Cardiac muscle cell (in vitro differentiated cells and primary cell): ENCODE data around the gene RBM25. TPM values are rescaled to one million over a fixed set of nuclear protein-coding genes. Genes with fewer than 3 reads are reported as not detected.

ENCODE experiments used
- DNase-seq, 2 donors: peaks; one replicate each; pipeline versions ENCODE4 v3.0.0 to v3.0.0-alpha.2; 2010 to 2017; ENCODE audit warnings: low read depth in 1 of 2, low spot score in 1 of 2
- H3K27ac ChIP-seq: fragments of 200-600 bp; sonication (generic); 2 replicates; pipeline ENCODE4 v1.5.1; 2016
- H3K27me3 ChIP-seq: fragments of 200-600 bp; sonication (generic); 2 replicates; pipeline ENCODE4 v1.6.0; 2016; ENCODE audit warnings: control low read depth
- H3K36me3 ChIP-seq: fragments of 200-600 bp; sonication (generic); 2 replicates; pipeline ENCODE4 v1.5.1; 2016; ENCODE audit warnings: control low read depth
- H3K4me1 ChIP-seq: fragments of 200-600 bp; sonication (generic); 2 replicates; pipeline ENCODE4 v1.8.1; 2017; ENCODE audit warnings: low read depth, mild to moderate bottlenecking, mixed run types
- H3K4me3 ChIP-seq: fragments of 200-600 bp; sonication (generic); 2 replicates; pipeline ENCODE4 v1.5.1; 2016; ENCODE audit warnings: mild to moderate bottlenecking
- H3K9me3 ChIP-seq: fragments of 200-600 bp; sonication (generic); 2 replicates; pipeline ENCODE4 v1.5.1; 2017; ENCODE audit warnings: low read depth, mild to moderate bottlenecking, control low read depth
- CTCF ChIP-seq: IDR thresholded peaks from 2 replicates; pipeline ENCODE4 v1.5.1; 2012; ENCODE audit warnings: low read depth, mild to moderate bottlenecking, low read length
- polyA plus RNA-seq: library from polyadenylated mRNA; unstranded; fragments of >200 nt; fragmentation: Nextera tagmentation; extraction: Ambion mirVana; gene quantifications from 2 replicates; pipeline ENCODE4 v1.2.1, GENCODE V29; 2016
- total RNA-seq: library from RNA; depleted of rRNA; stranded (reverse); fragments of >200 nt; gene quantifications from 2 replicates; pipeline ENCODE4 v1.2.3, GENCODE V29; 2016

Gene RBM25
- total and polyA plus RNA-seq, 2 experiments from 2014 or later = 65.6 to 66.8 TPM

GRCh38 chr14:73125746-73126145, 67.4 kb downstream of the RBM25 start:
- no peak for DNase-seq
- Histone ChIP-seq H3K4me1 (peaks cover 10% of the 10 kb centered on the region), H3K9me3 (no peaks in the 10 kb centered on the region), H3K27me3 (no peaks in the 10 kb centered on the region), H3K27ac (peak overlapping the region; percentile 71), H3K36me3 (peaks cover 18% of the 10 kb centered on the region), H3K4me3 (no peak overlapping the region)
- TF ChIP-seq CTCF = no peak

GRCh38 chr14:73133795-73134194, 75.5 kb downstream of the RBM25 start:
- TF ChIP-seq CTCF = no peak
- Histone ChIP-seq H3K9me3 (no peaks in the 10 kb centered on the region), H3K4me1 (peaks cover 6% of the 10 kb centered on the region), H3K36me3 (no peaks in the 10 kb centered on the region), H3K27me3 (no peaks in the 10 kb centered on the region), H3K27ac (no peak overlapping the region), H3K4me3 (no peak overlapping the region)
- no peak for DNase-seq

DNA sequence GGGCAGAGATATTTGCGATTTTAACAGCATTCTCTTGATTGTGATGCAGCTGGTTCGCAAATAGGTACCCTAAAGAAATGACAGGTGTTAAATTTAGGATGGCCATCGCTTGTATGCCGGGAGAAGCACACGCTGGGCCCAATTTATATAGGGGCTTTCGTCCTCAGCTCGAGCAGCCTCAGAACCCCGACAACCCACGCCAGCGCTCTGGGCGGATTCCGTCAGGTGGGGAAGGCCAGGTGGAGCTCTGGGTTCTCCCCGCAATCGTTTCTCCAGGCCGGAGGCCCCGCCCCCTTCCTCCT, 77.7 kb downstream of the RBM25 start:
- TF ChIP-seq CTCF = no peak
- H3K27ac ChIP-seq = no peak overlapping the region

DNA sequence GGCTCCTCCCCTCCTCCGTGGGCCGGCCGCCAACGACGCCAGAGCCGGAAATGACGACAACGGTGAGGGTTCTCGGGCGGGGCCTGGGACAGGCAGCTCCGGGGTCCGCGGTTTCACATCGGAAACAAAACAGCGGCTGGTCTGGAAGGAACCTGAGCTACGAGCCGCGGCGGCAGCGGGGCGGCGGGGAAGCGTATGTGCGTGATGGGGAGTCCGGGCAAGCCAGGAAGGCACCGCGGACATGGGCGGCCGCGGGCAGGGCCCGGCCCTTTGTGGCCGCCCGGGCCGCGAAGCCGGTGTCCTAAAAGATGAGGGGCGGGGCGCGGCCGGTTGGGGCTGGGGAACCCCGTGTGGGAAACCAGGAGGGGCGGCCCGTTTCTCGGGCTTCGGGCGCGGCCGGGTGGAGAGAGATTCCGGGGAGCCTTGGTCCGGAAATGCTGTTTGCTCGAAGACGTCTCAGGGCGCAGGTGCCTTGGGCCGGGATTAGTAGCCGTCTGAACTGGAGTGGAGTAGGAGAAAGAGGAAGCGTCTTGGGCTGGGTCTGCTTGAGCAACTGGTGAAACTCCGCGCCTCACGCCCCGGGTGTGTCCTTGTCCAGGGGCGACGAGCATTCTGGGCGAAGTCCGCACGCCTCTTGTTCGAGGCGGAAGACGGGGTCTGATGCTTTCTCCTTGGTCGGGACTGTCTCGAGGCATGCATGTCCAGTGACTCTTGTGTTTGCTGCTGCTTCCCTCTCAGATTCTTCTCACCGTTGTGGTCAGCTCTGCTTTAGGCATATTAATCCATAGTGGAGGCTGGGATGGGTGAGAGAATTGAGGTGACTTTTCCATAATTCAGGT, 78.3 kb downstream of the RBM25 start, which contains the start of gene PSEN1:
PSEN1 (plus strand) TSS at position 121 of the 839 bp plus-strand sequence. CDS start 11,513 bp downstream, outside the sequence.
- TF ChIP-seq CTCF = no peak
- peak within 1 kb of the TSS; percentile 93 for H3K27ac ChIP-seq
- no peaks in the 10 kb centered on the region for H3K27me3 ChIP-seq
- H3K36me3 ChIP-seq = no peaks in the 10 kb centered on the region
- peak within 1 kb of the TSS; percentile 73 for H3K4me3 ChIP-seq
- peak; percentile 94 to 98 for DNase-seq
- peaks cover 6% of the 10 kb centered on the region for H3K4me1 ChIP-seq
- no peaks in the 10 kb centered on the region for H3K9me3 ChIP-seq

More for the DNA sequence above, 77.7 kb downstream of the RBM25 start:
- Histone ChIP-seq H3K36me3 (no peaks in the 10 kb centered on the region), H3K4me3 (peak overlapping the region; percentile 73), H3K9me3 (no peaks in the 10 kb centered on the region), H3K27me3 (no peaks in the 10 kb centered on the region), H3K4me1 (peaks cover 6% of the 10 kb centered on the region)
- no peak for DNase-seq

- TF ChIP-seq CTCF = no peak
- Histone ChIP-seq H3K4me3 (no peak overlapping the region), H3K27me3 (no peaks in the 10 kb centered on the region), H3K27ac (no peak overlapping the region), H3K4me1 (peaks cover 6% of the 10 kb centered on the region), H3K36me3 (no peaks in the 10 kb centered on the region), H3K9me3 (no peaks in the 10 kb centered on the region)
- DNase-seq = no peak
Observed at GRCh38 chr14:73140811-73141323, 82.5 kb downstream of the RBM25 start.
